GM18861 (cell line): ENCODE data around the gene FAM13A.
A peak's percentile ranks its signal among the peaks of the same experiment; 100 is the strongest.

Source experiments
- ATAC-seq: cut with Tn5 transposase; IDR thresholded peaks from one replicate; pipeline ENCODE4 v1.9.1; 2021; ENCODE audit not compliant: unreplicated experiment

The FAM13A gene

GRCh38 chr4:88730811-88731210, 326.2 kb downstream of the FAM13A start:
- ATAC-seq = no peak

DNA sequence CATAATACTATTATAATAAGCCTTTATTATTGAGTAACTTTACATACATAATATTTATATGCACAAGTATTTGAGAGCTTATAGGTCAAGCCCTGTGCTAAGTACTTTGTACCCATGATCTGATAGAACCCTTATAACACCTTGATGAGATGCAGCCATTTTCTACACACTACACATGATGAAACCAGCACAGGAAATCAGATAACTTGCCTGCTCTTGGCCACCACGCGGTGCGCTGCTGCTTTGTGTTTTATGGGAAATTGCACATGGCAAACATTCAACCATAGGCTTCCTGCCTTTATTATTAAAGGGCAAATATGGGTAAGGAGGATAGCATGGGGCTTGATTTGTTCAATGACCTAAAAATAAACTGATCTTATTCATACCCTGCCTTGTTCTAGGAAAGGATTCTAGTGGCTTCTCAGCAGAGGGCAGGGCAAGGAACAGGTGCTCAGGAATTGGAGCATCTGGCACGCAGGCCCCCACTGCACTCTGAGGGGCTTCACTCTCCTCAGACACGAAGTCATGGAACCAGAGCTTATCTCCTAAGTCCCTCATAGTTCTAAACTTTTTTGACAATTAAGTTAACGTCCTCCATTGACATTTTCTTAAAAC, 327.7 kb downstream of the FAM13A start:
- ATAC-seq = no peak

GRCh38 chr4:88728146-88728545, 328.8 kb downstream of the FAM13A start:
- ATAC-seq = no peak

DNA sequence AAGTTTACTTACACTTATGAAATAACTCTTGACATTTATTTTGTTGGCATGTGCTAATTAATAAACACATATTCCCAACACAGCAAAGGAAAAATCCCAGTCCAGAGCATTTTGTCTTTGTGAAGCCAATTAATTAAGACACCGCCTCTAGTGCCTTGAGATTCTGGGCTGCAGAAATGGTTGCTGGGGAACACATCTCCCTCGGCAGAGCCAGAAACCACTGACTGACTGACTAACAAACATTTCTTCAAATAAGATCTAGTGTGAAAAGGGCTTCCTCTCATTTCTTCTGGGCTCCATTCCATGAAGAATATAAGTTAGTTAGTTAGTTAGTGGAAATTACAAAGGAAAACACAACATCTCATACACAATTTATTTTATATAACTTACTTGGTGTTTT, 331.0 kb downstream of the FAM13A start:
- ATAC-seq = no peak

- ATAC-seq = no peak
Measured at GRCh38 chr4:88725143-88725542, 331.8 kb downstream of the FAM13A start.

DNA sequence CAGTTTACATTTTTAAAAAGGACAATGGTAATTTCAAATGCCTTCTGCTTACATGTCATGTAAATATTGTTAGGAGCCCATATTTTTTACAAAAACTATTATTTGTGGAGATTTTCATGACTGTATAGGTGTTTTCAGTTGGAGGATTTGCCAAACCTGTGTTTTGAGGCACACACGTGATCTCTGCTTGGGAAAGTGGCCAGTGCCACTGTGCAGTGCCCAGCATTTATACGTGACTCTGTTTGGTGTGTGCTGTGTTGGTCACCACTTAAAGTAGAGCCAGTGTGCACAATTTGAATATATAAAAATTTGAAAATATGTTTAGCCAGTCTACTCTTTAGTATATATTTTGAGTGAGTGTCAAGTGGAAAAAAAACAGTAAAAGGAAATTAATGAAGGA, 332.6 kb downstream of the FAM13A start:
- ATAC-seq = no peak

GRCh38 chr4:88722828-88723227, 334.2 kb downstream of the FAM13A start:
- ATAC-seq = no peak

GRCh38 chr4:88722276-88722780, 334.7 kb downstream of the FAM13A start:
- no peak for ATAC-seq

GRCh38 chr4:88720451-88721428, 336.2 kb downstream of the FAM13A start:
- no peak for ATAC-seq

DNA sequence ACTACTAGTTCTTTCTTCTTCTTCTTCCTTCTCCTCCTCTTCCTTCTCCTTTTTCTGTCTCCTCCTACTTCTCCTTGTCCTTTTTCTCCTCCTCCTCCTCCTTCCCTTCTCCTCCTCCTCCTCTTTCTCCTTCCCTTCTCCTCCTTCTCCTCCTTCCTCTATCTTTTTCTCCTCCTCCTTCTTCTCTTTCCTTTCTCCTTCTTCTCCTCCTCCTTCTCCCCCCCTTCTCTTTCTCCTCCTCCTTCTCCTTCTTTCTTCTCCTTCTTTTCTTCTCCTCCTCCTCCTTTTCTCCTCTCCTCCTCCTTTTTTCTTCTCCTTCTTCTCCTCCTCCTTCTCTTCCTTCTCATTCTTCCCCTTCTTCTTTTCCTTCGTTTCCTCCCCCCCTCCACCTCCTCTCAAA, 337.6 kb downstream of the FAM13A start:
- no peak for ATAC-seq

DNA sequence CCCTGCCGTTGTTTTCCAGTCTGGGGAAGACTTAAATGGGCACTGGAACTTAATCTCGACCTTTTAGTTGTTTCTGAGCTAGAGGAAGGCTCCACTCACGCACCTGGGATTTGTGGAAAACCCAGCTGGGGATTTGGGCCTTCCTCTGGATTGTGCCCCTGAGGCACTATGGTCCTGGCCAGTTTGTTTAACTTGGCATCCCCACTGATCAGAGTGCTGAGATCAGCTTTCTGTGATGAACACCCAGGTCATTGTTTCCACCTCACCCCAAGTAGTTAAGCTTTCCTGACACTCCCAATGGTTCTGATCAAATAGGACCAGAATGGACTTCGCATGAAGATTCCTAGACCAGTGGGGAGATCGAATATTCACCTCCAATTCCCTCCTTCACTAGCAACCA, 338.9 kb downstream of the FAM13A start:
- ATAC-seq = no peak

GRCh38 chr4:88713782-88714181, 343.2 kb downstream of the FAM13A start:
- ATAC-seq = no peak

GRCh38 chr4:88709989-88710388, 347.0 kb downstream of the FAM13A start:
- no peak for ATAC-seq

- ATAC-seq = no peak
Measured at GRCh38 chr4:88706574-88706973, 350.4 kb downstream of the FAM13A start.

DNA sequence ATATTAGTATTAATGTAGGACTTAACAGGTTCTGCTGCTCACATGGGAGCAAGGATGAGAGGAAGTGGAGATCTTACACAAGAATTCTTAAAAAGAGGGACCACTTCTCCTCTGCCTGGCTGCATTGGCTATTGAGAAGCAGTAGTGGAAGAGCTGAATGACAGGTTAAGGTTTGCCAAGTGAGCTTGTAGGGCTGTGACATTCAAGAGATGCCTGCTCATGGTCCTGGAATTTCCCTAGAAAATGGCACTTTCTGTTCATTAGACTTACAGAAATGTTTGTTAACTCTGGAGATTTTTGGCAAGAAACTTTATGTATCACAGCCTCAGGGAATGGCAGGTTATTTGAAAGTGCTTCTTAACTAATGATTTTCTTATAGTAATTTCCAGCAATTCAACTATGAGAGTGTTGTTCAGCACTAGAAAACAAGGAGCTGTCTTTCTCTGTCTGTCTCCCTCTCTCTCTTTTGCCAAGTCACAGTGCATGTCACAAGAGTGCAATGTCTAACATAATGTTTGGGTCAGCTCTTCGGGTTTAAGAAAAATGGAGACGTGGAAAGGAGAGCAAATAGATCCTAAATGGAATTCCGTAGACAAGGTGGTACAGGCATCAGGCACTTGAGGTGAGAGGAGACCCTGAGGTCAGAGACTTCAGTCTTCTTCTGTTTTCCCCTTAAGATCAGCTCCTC, 351.0 kb downstream of the FAM13A start:
- ATAC-seq = no peak

GRCh38 chr4:88705223-88705622, 351.8 kb downstream of the FAM13A start:
- ATAC-seq = no peak

- ATAC-seq = no peak
Measured at GRCh38 chr4:88702782-88703181, 354.2 kb downstream of the FAM13A start.

- no peak for ATAC-seq
Measured at GRCh38 chr4:88698519-88698918, 358.5 kb downstream of the FAM13A start.

DNA sequence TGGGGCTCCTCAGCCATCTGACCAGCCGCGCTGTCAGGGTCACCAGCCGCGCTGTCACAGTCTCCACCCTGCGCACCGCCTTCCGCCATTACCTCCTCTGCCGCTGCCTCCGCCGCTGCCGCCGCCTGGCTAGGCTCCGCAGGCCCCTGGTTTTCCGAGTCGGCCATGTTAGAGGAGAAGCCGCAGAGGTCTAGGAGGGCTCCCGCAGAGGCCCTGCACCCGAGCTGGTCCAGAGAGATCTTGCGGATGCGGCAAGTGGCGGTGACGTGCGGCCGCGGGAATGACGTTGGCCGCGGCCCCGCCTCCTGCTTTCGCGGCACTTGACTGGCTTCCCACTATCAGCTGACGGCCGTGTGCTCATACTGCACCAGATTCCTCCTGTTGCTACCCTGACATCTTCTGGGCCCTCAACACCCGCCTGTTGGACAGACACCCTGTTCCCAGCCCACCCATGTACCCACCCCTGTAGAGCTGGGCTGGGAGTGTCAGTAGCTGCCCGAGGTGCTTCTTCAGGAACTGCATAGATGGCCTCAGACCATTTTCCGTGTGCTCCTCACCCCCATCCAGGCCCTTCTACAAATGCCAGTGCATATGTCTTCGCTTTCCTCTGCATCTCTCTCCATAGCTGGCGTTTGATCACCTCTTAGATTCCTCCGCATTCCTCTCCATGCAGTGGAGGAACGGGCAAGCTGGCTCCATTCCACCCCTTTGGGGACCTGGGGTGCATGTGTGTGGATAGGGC, 359.2 kb downstream of the FAM13A start, which contains the start of gene NAP1L5:
NAP1L5 (minus strand) TSS at position 242 of the 742 bp plus-strand sequence; CDS start at position 167, 75 bp downstream.
- ATAC-seq = peak; percentile 85

GRCh38 chr4:88697141-88697540, 359.8 kb downstream of the FAM13A start:
- ATAC-seq = no peak

GRCh38 chr4:88696630-88697029, 360.4 kb downstream of the FAM13A start:
- no peak for ATAC-seq
